ENCODE measurements around the gene GPR32. TPM values are rescaled to one million over a fixed set of nuclear protein-coding genes. Genes with fewer than 3 reads are reported as not detected.
A peak's percentile ranks its signal among the peaks of the same experiment; 100 is the strongest.

The GPR32 gene
- total RNA-seq, 1 experiment from 2014 or later, result not detected

DNA sequence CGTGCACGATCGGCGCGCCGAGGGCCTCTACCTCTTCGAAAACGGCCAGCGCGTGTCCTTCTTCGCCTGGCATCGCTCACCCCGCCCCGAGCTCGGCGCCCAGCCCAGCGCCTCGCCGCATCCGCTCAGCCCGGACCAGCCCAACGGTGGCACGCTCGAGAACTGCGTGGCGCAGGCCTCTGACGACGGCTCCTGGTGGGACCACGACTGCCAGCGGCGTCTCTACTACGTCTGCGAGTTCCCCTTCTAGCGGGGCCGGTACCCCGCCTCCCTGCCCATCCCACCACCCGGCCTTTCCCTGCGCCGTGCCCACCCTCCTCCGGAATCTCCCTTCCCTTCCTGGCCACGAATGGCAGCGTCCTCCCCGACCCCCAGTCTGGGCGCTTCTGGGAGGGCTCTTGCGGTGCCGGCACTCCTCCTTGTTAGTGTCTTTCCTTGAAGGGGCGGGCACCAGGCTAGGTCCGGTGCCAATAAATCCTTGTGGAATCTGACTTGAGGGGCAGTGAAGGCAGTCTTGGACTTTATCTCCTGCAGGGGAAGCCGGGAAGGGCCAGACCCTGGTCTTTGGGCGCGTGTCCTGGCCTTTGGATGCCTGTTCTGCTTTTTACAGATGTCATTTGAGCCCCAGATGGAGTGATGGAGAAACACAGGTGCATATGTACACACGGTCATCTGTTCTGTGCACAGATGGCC lies 44.9 kb upstream of the GPR32 start:
- H3K4me3 Mint-ChIP-seq (ENCODE audit: unreplicated experiment), result peak overlapping the region; percentile 82
- intact Hi-C loops (cut with micrococcal nuclease), result no loop called here
- no peaks in the 10 kb centered on the region for H3K9me3 Mint-ChIP-seq (ENCODE audit: unreplicated experiment)

DNA sequence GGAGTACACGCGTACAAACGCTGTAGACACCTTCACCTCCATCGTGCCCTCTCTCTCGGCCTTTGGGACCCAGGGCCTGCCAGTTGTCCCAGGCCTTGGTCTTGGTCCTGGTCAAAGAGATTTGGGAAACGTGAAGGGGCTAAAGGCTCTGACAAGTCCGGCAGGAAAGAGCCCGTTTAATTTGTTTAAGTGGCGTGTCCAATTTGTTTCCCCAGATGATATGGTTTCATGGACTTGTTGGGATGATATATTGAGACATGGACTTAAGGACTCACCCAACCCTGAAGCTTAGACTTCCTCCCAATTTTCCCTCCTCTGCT lies 44.4 kb upstream of the GPR32 start:
- BruUV-seq (replicated peaks), result TSS peak; percentile 62
- H3K4me1 Mint-ChIP-seq (ENCODE audit: insufficient read depth, unreplicated experiment), result peaks cover 7% of the 10 kb centered on the region
- POLR2A ChIA-PET, result no interaction called here
- no peaks in the 10 kb centered on the region for H3K9me3 Mint-ChIP-seq (ENCODE audit: unreplicated experiment)
- peak overlapping the region; percentile 87 for H3K27ac Mint-ChIP-seq (ENCODE audit: low read depth, unreplicated experiment)
- DNase-seq (ENCODE audit: unreplicated experiment), result no peak
- no peak for TF ChIP-seq CTCF (IDR thresholded peaks at IDR 0.05; ENCODE audit: unreplicated experiment)
- intact Hi-C loops (cut with micrococcal nuclease), result no loop called here
- no peaks in the 10 kb centered on the region for H3K27me3 Mint-ChIP-seq (ENCODE audit: insufficient read depth, unreplicated experiment)
- no peaks in the 10 kb centered on the region for H3K36me3 Mint-ChIP-seq (ENCODE audit: insufficient read depth, unreplicated experiment)
- H3K4me3 Mint-ChIP-seq (ENCODE audit: unreplicated experiment), result peak overlapping the region; percentile 82
- CTCF ChIA-PET, result interaction anchor here (0.8 kb wide), 1 partner anchor 30 kb away, joined by 3 read pairs; no protein-coding TSS in a partner anchor

More for the DNA sequence above, 44.9 kb upstream of the GPR32 start:
- Mint-ChIP-seq H3K36me3 (ENCODE audit: insufficient read depth, unreplicated experiment) (no peaks in the 10 kb centered on the region), H3K27ac (ENCODE audit: low read depth, unreplicated experiment) (peak overlapping the region; percentile 87), H3K27me3 (ENCODE audit: insufficient read depth, unreplicated experiment) (no peaks in the 10 kb centered on the region), H3K4me1 (ENCODE audit: insufficient read depth, unreplicated experiment) (peaks cover 7% of the 10 kb centered on the region)
- POLR2A ChIA-PET, result interaction anchor here (0.6 to 1.3 kb wide), 6 partner anchors 9 to 1939 kb away, joined by 3 to 7 read pairs (median 4); partner anchors contain the start of genes CTU1 and JOSD2
- DNase-seq (ENCODE audit: unreplicated experiment), result no peak
- no TSS peak for BruUV-seq (replicated peaks)
- CTCF ChIA-PET, result interaction anchor here (0.6 kb wide), 4 partner anchors 19 to 1573 kb away, joined by 3 to 4 read pairs (median 3); no protein-coding TSS in a partner anchor
- TF ChIP-seq CTCF (IDR thresholded peaks at IDR 0.05; ENCODE audit: unreplicated experiment), result no peak

- TF ChIP-seq CTCF (IDR thresholded peaks at IDR 0.05; ENCODE audit: unreplicated experiment), result no peak
- ChIA-PET POLR2A (no interaction called here), CTCF (no interaction called here)
- intact Hi-C loops (cut with micrococcal nuclease), result no loop called here
- no peaks in the 10 kb centered on the region for H3K9me3 Mint-ChIP-seq (ENCODE audit: unreplicated experiment)
- no peaks in the 10 kb centered on the region for H3K36me3 Mint-ChIP-seq (ENCODE audit: insufficient read depth, unreplicated experiment)
- no peaks in the 10 kb centered on the region for H3K27me3 Mint-ChIP-seq (ENCODE audit: insufficient read depth, unreplicated experiment)
- no peak for DNase-seq (ENCODE audit: unreplicated experiment)
- no peak overlapping the region for H3K4me3 Mint-ChIP-seq (ENCODE audit: unreplicated experiment)
- no peak overlapping the region for H3K27ac Mint-ChIP-seq (ENCODE audit: low read depth, unreplicated experiment)
- H3K4me1 Mint-ChIP-seq (ENCODE audit: insufficient read depth, unreplicated experiment), result peaks cover 3% of the 10 kb centered on the region
- no TSS peak for BruUV-seq (replicated peaks)
Observed at GRCh38 chr19:50728084-50728737, 42.1 kb upstream of the GPR32 start.

DNA sequence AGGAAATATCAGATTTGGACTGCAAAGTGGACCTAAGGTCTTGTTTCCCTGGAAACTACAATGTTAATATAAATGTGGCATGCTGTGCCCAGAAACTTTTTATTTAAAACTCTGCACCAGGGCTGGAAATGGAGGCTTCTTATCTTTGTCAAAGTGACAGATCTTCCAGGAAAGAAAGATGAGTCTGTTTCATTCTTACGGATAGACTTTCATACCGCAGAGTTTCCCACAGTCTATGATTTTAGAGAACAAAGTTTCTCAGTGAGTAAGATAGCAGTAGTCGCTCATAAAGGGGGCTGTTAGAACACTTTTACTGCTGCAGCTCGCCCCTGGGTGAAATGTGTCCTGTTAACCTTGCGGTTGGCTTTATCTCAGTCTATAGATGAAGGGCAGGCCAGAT lies 40.4 kb upstream of the GPR32 start:
- Mint-ChIP-seq H3K9me3 (ENCODE audit: unreplicated experiment) (no peaks in the 10 kb centered on the region), H3K27me3 (ENCODE audit: insufficient read depth, unreplicated experiment) (no peaks in the 10 kb centered on the region), H3K4me3 (ENCODE audit: unreplicated experiment) (no peak overlapping the region), H3K36me3 (ENCODE audit: insufficient read depth, unreplicated experiment) (no peaks in the 10 kb centered on the region), H3K27ac (ENCODE audit: low read depth, unreplicated experiment) (no peak overlapping the region), H3K4me1 (ENCODE audit: insufficient read depth, unreplicated experiment) (no peaks in the 10 kb centered on the region)
- intact Hi-C loops (cut with micrococcal nuclease), result no loop called here
- CTCF ChIA-PET, result interaction anchor here (0.6 to 0.7 kb wide), 6 partner anchors 21 to 514 kb away, joined by 3 to 6 read pairs (median 3); no protein-coding TSS in a partner anchor
- no peak for TF ChIP-seq CTCF (IDR thresholded peaks at IDR 0.05; ENCODE audit: unreplicated experiment)
- POLR2A ChIA-PET, result no interaction called here
- no TSS peak for BruUV-seq (replicated peaks)
- DNase-seq (ENCODE audit: unreplicated experiment), result no peak
